Neutrophil (primary cell): Measurements from ENCODE around the gene ELOVL3.
"Not testable (repeated sequence)": the region's sequence is repeated elsewhere in the genome, so short reads cannot be mapped to it uniquely, and the experiment has no call there.

ENCODE experiments used
- H3K27ac ChIP-seq: fragments of 200-600 bp; sonication (generic); 2 replicates; pipeline ENCODE4 v1.5.1; 2016; ENCODE audit warnings: mild to moderate bottlenecking, moderate library complexity
- H3K27me3 ChIP-seq: fragments of 200-600 bp; sonication (generic); 2 replicates; pipeline ENCODE4 v1.6.0; 2016; ENCODE audit warnings: mild to moderate bottlenecking
- H3K36me3 ChIP-seq: fragments of 200-600 bp; sonication (generic); 2 replicates; pipeline ENCODE4 v1.5.1; 2017
- H3K4me1 ChIP-seq, 2 experiments: fragments of 200-600 bp in 1 of 2; sonication (generic) in 1 of 2; 1 replicate in 1 of 2; 2 replicates in 1 of 2; pipeline versions ENCODE4 v1.5.1 to v1.6.1; 2013 to 2016; ENCODE audit warnings: low read depth in 1 of 2, low read length in 1 of 2, mild to moderate bottlenecking in 1 of 2, moderate library complexity in 1 of 2; ENCODE audit not compliant: control insufficient read depth in 1 of 2, insufficient read depth in 1 of 2
- H3K4me3 ChIP-seq, 2 experiments: fragments of 200-600 bp in 1 of 2; sonication (generic) in 1 of 2; 1 replicate in 1 of 2; 2 replicates in 1 of 2; pipeline ENCODE4 v1.5.1; 2013 to 2016; ENCODE audit warnings: low read depth in 1 of 2, low read length in 1 of 2, mild to moderate bottlenecking in 1 of 2, moderate library complexity in 1 of 2
- H3K9me3 ChIP-seq: fragments of 200-600 bp; sonication (generic); 2 replicates; pipeline ENCODE4 v1.5.1; 2016
- CTCF ChIP-seq: fragments of 200-600 bp; sonication (generic); IDR thresholded peaks from 2 replicates; pipeline ENCODE4 v1.5.1; 2016; ENCODE audit warnings: antibody characterized with exemption

The ELOVL3 gene

GRCh38 chr10:102202386-102202785 is 23.7 kb upstream of the ELOVL3 start:
- Histone ChIP-seq H3K27me3 (no peaks in the 10 kb centered on the region), H3K36me3 (no peaks in the 10 kb centered on the region), H3K4me1 (no peaks in the 10 kb centered on the region), H3K4me3 (no peak overlapping the region), H3K9me3 (no peaks in the 10 kb centered on the region), H3K27ac (no peak overlapping the region)
- TF ChIP-seq CTCF = no peak

GRCh38 chr10:102208311-102209035 is 17.6 kb upstream of the ELOVL3 start:
- no peak overlapping the region for H3K4me3 ChIP-seq
- H3K9me3 ChIP-seq = no peaks in the 10 kb centered on the region
- TF ChIP-seq CTCF = no peak
- H3K36me3 ChIP-seq = no peaks in the 10 kb centered on the region
- no peaks in the 10 kb centered on the region for H3K27me3 ChIP-seq
- no peaks in the 10 kb centered on the region for H3K4me1 ChIP-seq
- no peak overlapping the region for H3K27ac ChIP-seq

- H3K4me3 ChIP-seq = no peak overlapping the region
- no peaks in the 10 kb centered on the region for H3K4me1 ChIP-seq
- TF ChIP-seq CTCF = no peak
- H3K9me3 ChIP-seq = no peaks in the 10 kb centered on the region
- H3K27ac ChIP-seq = no peak overlapping the region
- H3K27me3 ChIP-seq = no peaks in the 10 kb centered on the region
- H3K36me3 ChIP-seq = no peaks in the 10 kb centered on the region
Observed at GRCh38 chr10:102211615-102212299, 14.3 kb upstream of the ELOVL3 start.

- not testable (repeated sequence) for H3K36me3 ChIP-seq, H3K27ac ChIP-seq, H3K27me3 ChIP-seq, H3K4me1 ChIP-seq, H3K4me3 ChIP-seq, H3K9me3 ChIP-seq
Observed at GRCh38 chr10:102213599-102213998, 12.5 kb upstream of the ELOVL3 start.

- H3K36me3 ChIP-seq = no peaks in the 10 kb centered on the region
- no peak overlapping the region for H3K27ac ChIP-seq
- H3K4me1 ChIP-seq = no peaks in the 10 kb centered on the region
- H3K4me3 ChIP-seq = no peak overlapping the region
- TF ChIP-seq CTCF = no peak
- H3K9me3 ChIP-seq = no peaks in the 10 kb centered on the region
- H3K27me3 ChIP-seq = peaks cover 8% of the 10 kb centered on the region
Observed at GRCh38 chr10:102219370-102219769, 6.7 kb upstream of the ELOVL3 start.

- Histone ChIP-seq H3K9me3 (no peaks in the 10 kb centered on the region), H3K27me3 (peaks cover 8% of the 10 kb centered on the region), H3K4me3 (no peak overlapping the region), H3K27ac (no peak overlapping the region), H3K36me3 (no peaks in the 10 kb centered on the region), H3K4me1 (peaks cover 0 to under 1% of the 10 kb centered on the region in 2 experiments)
- TF ChIP-seq CTCF = no peak
Observed at GRCh38 chr10:102220612-102221011, 5.5 kb upstream of the ELOVL3 start.
